H1 (cell line): ENCODE measurements around the gene TMEM120A. TPM values are rescaled to one million over a fixed set of nuclear protein-coding genes. Genes with fewer than 3 reads are reported as not detected.

Source experiments
- CTCF ChIA-PET: fragments of 300-600 bp; sonication (Branson Sonifier 250); formaldehyde crosslinking; loops from one replicate; lab custom pipeline; 2021; ENCODE audit not compliant: partially characterized antibody; lab: Charles Lee
- POLR2A ChIA-PET: fragments of 300-600 bp; sonication (Branson Sonifier 250); formaldehyde crosslinking; loops from one replicate; lab custom pipeline; 2021; ENCODE audit warnings: inconsistent platforms; ENCODE audit not compliant: partially characterized antibody; lab: Charles Lee
- DNase-seq, 2 experiments: peaks; one replicate each; pipeline versions ENCODE4 v3.0.0 to v3.0.0-alpha.2; 2010 to 2022; ENCODE audit warnings: low spot score in 2 of 2, low read depth in 1 of 2, mixed read lengths in 1 of 2
- FAIRE-seq: peaks from 2 replicates; lab custom pipeline; 2011; peaks lifted over from hg19 to GRCh38; lab: Jason Lieb, UNC
- H2AFZ ChIP-seq: 2 replicates; pipeline ENCODE4 v1.8.1; 2012; ENCODE audit warnings: low read length, inconsistent platforms
- H2AK5ac ChIP-seq: 2 replicates; pipeline ENCODE4 v1.6.1; 2013; ENCODE audit warnings: low read depth, low read length
- H2BK120ac ChIP-seq: replicated peaks from 2 replicates; pipeline ENCODE3; 2013; ENCODE audit warnings: low read depth, low read length, inconsistent platforms
- H2BK12ac ChIP-seq: 2 replicates; pipeline ENCODE4 v1.6.1; 2013; ENCODE audit warnings: low read depth, low read length
- H2BK15ac ChIP-seq: 2 replicates; pipeline ENCODE4 v1.6.1; 2013; ENCODE audit warnings: low read length
- H2BK20ac ChIP-seq: 2 replicates; pipeline ENCODE4 v1.6.1; 2013; ENCODE audit warnings: low read length
- H2BK5ac ChIP-seq: 2 replicates; pipeline ENCODE4 v1.6.1; 2013; ENCODE audit warnings: low read depth, low read length
- H3K14ac ChIP-seq: 2 replicates; pipeline ENCODE4 v1.6.1; 2013; ENCODE audit warnings: inconsistent platforms; ENCODE audit not compliant: insufficient read length
- H3K18ac ChIP-seq: 2 replicates; pipeline ENCODE4 v1.6.1; 2013; ENCODE audit warnings: low read length; ENCODE audit errors: extremely low read depth
- H3K23ac ChIP-seq: 2 replicates; pipeline ENCODE4 v1.6.1; 2013; ENCODE audit warnings: inconsistent platforms; ENCODE audit not compliant: insufficient read length
- H3K23me2 ChIP-seq: 2 replicates; pipeline ENCODE4 v1.6.1; 2013; ENCODE audit warnings: low read depth, low read length
- H3K27ac ChIP-seq: 2 replicates; pipeline ENCODE4 v1.6.1; 2011; ENCODE audit warnings: low read depth, low read length, inconsistent platforms
- H3K27me3 ChIP-seq, 4 experiments: replicated peaks in 1 of 4; 1 replicate in 1 of 4; 2 replicates in 3 of 4; pipeline versions ENCODE4 v1.6.1 to v1.8.1; 2011 to 2013; ENCODE audit warnings: low read length in 3 of 4, mild to moderate bottlenecking in 3 of 4, inconsistent platforms in 2 of 4, mixed read lengths in 2 of 4, moderate library complexity in 1 of 4; ENCODE audit not compliant: control insufficient read depth in 3 of 4, insufficient read depth in 3 of 4; ENCODE audit errors: extremely low read depth in 1 of 4
- H3K36me3 ChIP-seq, 4 experiments: 2 replicates each; pipeline versions ENCODE4 v1.6.1 to v1.8.1; 2011 to 2013; ENCODE audit warnings: mild to moderate bottlenecking in 4 of 4, low read length in 3 of 4, moderate library complexity in 2 of 4, control low read depth in 1 of 4, inconsistent platforms in 1 of 4; ENCODE audit not compliant: insufficient read depth in 4 of 4, control insufficient read depth in 2 of 4
- H3K4ac ChIP-seq: replicated peaks from 2 replicates; pipeline ENCODE3; 2013; ENCODE audit warnings: low read length, low read depth, mixed read lengths, inconsistent platforms; ENCODE audit not compliant: insufficient read length
- H3K4me1 ChIP-seq, 4 experiments: replicated peaks in 1 of 4; 1 replicate in 1 of 4; 2 replicates in 3 of 4; pipeline versions ENCODE4 v1.6.1 to v1.8.1; 2011 to 2013; ENCODE audit warnings: low read length in 3 of 4, inconsistent platforms in 2 of 4, mixed read lengths in 1 of 4; ENCODE audit not compliant: insufficient read depth in 4 of 4, control insufficient read depth in 3 of 4
- H3K4me2 ChIP-seq, 2 experiments: 2 replicates each; pipeline versions ENCODE4 v1.6.1 to v1.8.1; 2011 to 2013; ENCODE audit warnings: low read depth in 2 of 2, low read length in 2 of 2, control low read depth in 1 of 2, inconsistent platforms in 1 of 2, mild to moderate bottlenecking in 1 of 2; ENCODE audit not compliant: insufficient read depth in 1 of 2
- H3K4me3 ChIP-seq, 4 experiments: fragments of 200-600, 300-600 bp in 1 of 4; sonication (generic), shearing (Covaris generic), sonication (Bioruptor Twin) in 1 of 4; 2 replicates each; pipeline versions ENCODE4 v1.5.1 to v1.8.1; 2011 to 2016; ENCODE audit warnings: low read length in 4 of 4, low read depth in 3 of 4, control low read depth in 2 of 4, inconsistent platforms in 2 of 4, mild to moderate bottlenecking in 2 of 4, mixed read lengths in 1 of 4, moderate library complexity in 1 of 4; ENCODE audit not compliant: insufficient read depth in 2 of 4; ENCODE audit errors: extremely low read depth in 1 of 4
- H3K56ac ChIP-seq: replicated peaks from 2 replicates; pipeline ENCODE3; 2013; ENCODE audit warnings: low read depth, mild to moderate bottlenecking, mixed read lengths, low read length, inconsistent platforms; ENCODE audit not compliant: insufficient read length
- H3K79me1 ChIP-seq: 2 replicates; pipeline ENCODE4 v1.6.1; 2013; ENCODE audit warnings: low read depth, low read length, control low read depth
- H3K79me2 ChIP-seq, 2 experiments: 2 replicates each; pipeline versions ENCODE4 v1.6.1 to v1.8.1; 2012 to 2013; ENCODE audit warnings: low read length in 2 of 2, mild to moderate bottlenecking in 2 of 2, inconsistent platforms in 1 of 2; ENCODE audit not compliant: insufficient read depth in 2 of 2, control insufficient read depth in 1 of 2
- H3K9ac ChIP-seq, 4 experiments: replicated peaks in 1 of 4; 1 replicate in 1 of 4; 2 replicates in 3 of 4; pipeline versions ENCODE4 v1.6.1 to v1.8.1; 2011 to 2013; ENCODE audit warnings: low read depth in 3 of 4, low read length in 3 of 4, control low read depth in 2 of 4, mild to moderate bottlenecking in 2 of 4, moderate library complexity in 2 of 4, inconsistent platforms in 1 of 4; ENCODE audit errors: extremely low read depth in 1 of 4
- H3K9me3 ChIP-seq, 2 experiments: 2 replicates each; pipeline versions ENCODE4 v1.6.1 to v1.8.1; 2012 to 2013; ENCODE audit warnings: mild to moderate bottlenecking in 2 of 2, moderate library complexity in 2 of 2, control low read depth in 1 of 2, inconsistent platforms in 1 of 2, low read depth in 1 of 2, low read length in 1 of 2, mixed read lengths in 1 of 2; ENCODE audit not compliant: insufficient read depth in 2 of 2
- H4K20me1 ChIP-seq, 2 experiments: replicated peaks in 1 of 2; 2 replicates each; pipeline versions ENCODE3 to v1.8.1; 2011 to 2013; ENCODE audit warnings: inconsistent platforms in 2 of 2, low read length in 2 of 2, mild to moderate bottlenecking in 1 of 2; ENCODE audit not compliant: insufficient read depth in 2 of 2, control insufficient read depth in 1 of 2
- H4K5ac ChIP-seq: 2 replicates; pipeline ENCODE4 v1.6.1; 2013; ENCODE audit warnings: low read length, low read depth, mixed read lengths, inconsistent platforms; ENCODE audit not compliant: insufficient read length
- H4K8ac ChIP-seq: 2 replicates; pipeline ENCODE4 v1.8.0; 2013; ENCODE audit warnings: mild to moderate bottlenecking, moderate library complexity, low read length, inconsistent platforms; ENCODE audit not compliant: insufficient read depth; ENCODE audit errors: extremely low read depth
- H4K91ac ChIP-seq: replicated peaks from 2 replicates; pipeline ENCODE3; 2013; ENCODE audit warnings: low read length, mixed read lengths, inconsistent platforms; ENCODE audit not compliant: insufficient read length
- BACH1 ChIP-seq: IDR thresholded peaks from 2 replicates; pipeline ENCODE4 v1.6.1; 2012; ENCODE audit warnings: low read length, improper control_type of control experiment
- BCL11A ChIP-seq, 2 experiments: IDR thresholded peaks; one replicate each; pipeline ENCODE4 v1.6.1; 2011; ENCODE audit warnings: low read depth in 2 of 2, low read length in 2 of 2, mild to moderate bottlenecking in 2 of 2
- BRCA1 ChIP-seq: IDR thresholded peaks from 2 replicates; pipeline ENCODE4 v1.6.1; 2012; ENCODE audit warnings: low read depth, low read length, improper control_type of control experiment
- CBX8 ChIP-seq: fragments of 300-800, 300-1000 bp; sonication (generic); IDR thresholded peaks from 2 replicates; pipeline ENCODE4 v1.7.1; 2016; ENCODE audit warnings: low read depth, low read length, borderline replicate concordance
- CHD2 ChIP-seq: IDR thresholded peaks from 2 replicates; pipeline ENCODE4 v1.6.1; 2012; ENCODE audit warnings: low read length, improper control_type of control experiment
- CTBP2 ChIP-seq: IDR thresholded peaks from 2 replicates; pipeline ENCODE4 v1.7.0; 2011; ENCODE audit warnings: borderline replicate concordance, mild to moderate bottlenecking, moderate library complexity, mixed read lengths, low read length; ENCODE audit not compliant: insufficient read depth, insufficient read length
- GTF2F1 ChIP-seq: IDR thresholded peaks from 2 replicates; pipeline ENCODE4 v1.6.1; 2012; ENCODE audit warnings: low read depth, low read length, improper control_type of control experiment, borderline replicate concordance
- KDM5A ChIP-seq: fragments of 200-600 bp; IDR thresholded peaks from 2 replicates; pipeline ENCODE4 v1.7.1; 2012; ENCODE audit warnings: mild to moderate bottlenecking, low read length, inconsistent platforms, mixed read lengths
- MAFK ChIP-seq: IDR thresholded peaks from 2 replicates; pipeline ENCODE4 v1.6.1; 2012; ENCODE audit warnings: low read depth, mild to moderate bottlenecking, improper control_type of control experiment, low read length
- RNF2 ChIP-seq: fragments of 200-900, 300-1000 bp; sonication (generic); IDR thresholded peaks from 2 replicates; pipeline ENCODE4 v1.7.1; 2016; ENCODE audit warnings: borderline replicate concordance, low read depth, mild to moderate bottlenecking, antibody characterized with exemption, low read length; ENCODE audit not compliant: poor library complexity, severe bottlenecking; ENCODE audit errors: missing control alignments
- SRF ChIP-seq: IDR thresholded peaks from 2 replicates; pipeline ENCODE4 v1.6.1; 2011; ENCODE audit warnings: mild to moderate bottlenecking, low read depth, low read length, moderate library complexity
- TCF12 ChIP-seq: IDR thresholded peaks from 2 replicates; pipeline ENCODE4 v1.6.1; 2011; ENCODE audit warnings: low read depth, mild to moderate bottlenecking, low read length
- WGBS, 2 experiments: shearing (Covaris generic) in 1 of 2; methylation state at CpG; one replicate each; pipeline versions ENCODE4 v1.1.6 to v1.1.7; 2013 to 2015; ENCODE audit warnings: low lambda C conversion rate in 2 of 2, mixed read lengths in 2 of 2, inconsistent platforms in 1 of 2, low coverage in 1 of 2, missing lambda C conversion rate in 1 of 2; ENCODE audit not compliant: insufficient replicate concordance in 2 of 2, insufficient coverage in 1 of 2, insufficient read length in 1 of 2; ENCODE audit errors: extremely low coverage in 1 of 2, missing lambda C conversion rate in 1 of 2; 5-methylcytosine and 5-hydroxymethylcytosine counted together
- polyA plus RNA-seq, 7 experiments: library from polyadenylated mRNA; depleted of rRNA in 3 of 7; stranded (reverse) in 5 of 7; unstranded in 2 of 7; fragments of >200 nt in 5 of 7; fragments of 200-250 nt in 2 of 7; gene quantifications; 1 replicate in 5 of 7; 2 replicates in 1 of 7; 4 replicates in 1 of 7; pipeline versions ENCODE4 v1.2.1 to v1.2.3, GENCODE V29; 2011 to 2013; ENCODE audit warnings: missing spikeins in 2 of 7, mixed read lengths in 2 of 7
- total RNA-seq: library from RNA; stranded (reverse); fragmentation: NEBNext Ultra II Directional; extraction: Animal tissue kit (Norgen Biotek cat#: 25700); gene quantifications from 2 replicates; pipeline ENCODE4 v1.2.1, GENCODE V29; 2021
- TF ChIP-seq, protein P1 (sequence below): IDR thresholded peaks from 2 replicates; pipeline ENCODE4 v1.6.1; 2011; ENCODE audit warnings: low read depth, mild to moderate bottlenecking, low read length; ENCODE audit not compliant: insufficient read depth

Gene TMEM120A
- total and polyA plus RNA-seq, 2 of the 8 experiments (the other 6 are each of a cell fraction or from before 2014, with no cell fraction given) = 15.6 to 49.9 TPM

DNA sequence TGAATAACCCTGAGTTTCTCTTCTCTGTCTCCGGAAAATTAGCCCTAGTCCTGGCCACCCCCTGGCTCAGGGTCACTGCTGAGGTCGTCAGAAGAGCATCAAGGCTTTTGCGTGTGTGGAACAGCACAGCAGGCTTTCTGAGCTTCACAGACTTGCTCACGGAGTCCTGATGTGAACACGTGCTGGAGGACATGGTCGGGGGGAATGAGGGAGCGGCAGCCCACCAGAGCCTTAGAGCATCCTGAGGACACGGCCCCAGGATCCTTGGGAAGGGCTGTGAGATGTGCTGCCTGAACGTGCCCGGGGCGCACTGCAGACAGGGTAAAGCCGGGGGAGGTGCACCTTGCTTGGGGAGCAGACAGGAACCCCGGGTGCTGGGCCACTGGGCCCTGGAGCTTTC lies 28.8 kb downstream of the TMEM120A start:
- Histone ChIP-seq H4K5ac (no peak overlapping the region), H2BK120ac (no peak overlapping the region), H2BK5ac (no peak overlapping the region; the same call in 1 of the 2 replicates), H2BK15ac (no peak overlapping the region), H3K18ac (no peak overlapping the region), H3K56ac (no peak overlapping the region), H3K4me3 (no peak overlapping the region), H2BK12ac (no peak overlapping the region), H3K79me2 (no peaks in the 10 kb centered on the region), H4K8ac (no peak overlapping the region), H4K91ac (no peak overlapping the region), H3K4me2 (no peak overlapping the region), H3K23ac (no peak overlapping the region), H3K4me1 (0 out of 7 replicates have a peak, but pooled peaks cover 0 to 2% (median 0%) of the 10 kb centered on the region in 4 experiments), H4K20me1 (peaks cover 3 to 13% of the 10 kb centered on the region in 2 experiments), H3K4ac (no peak overlapping the region), H3K27me3 (no peaks in the 10 kb centered on the region), H3K79me1 (peaks cover 7% of the 10 kb centered on the region), H2AK5ac (no peak overlapping the region), H3K14ac (no peak overlapping the region), H3K36me3 (peaks cover 0 to 17% (median 0%) of the 10 kb centered on the region in 4 experiments; a peak in 4 of 8 replicates), H2BK20ac (no peak overlapping the region), H3K9me3 (no peaks in the 10 kb centered on the region), H3K9ac (no peak overlapping the region), H3K23me2 (no peaks in the 10 kb centered on the region), H3K27ac (no peak overlapping the region), H2AFZ (no peak overlapping the region)
- 90% methylated on average over 13 of the region's 13 CpGs; no CpG with 5 or more reads in 1 of the 2 experiments for WGBS, 2 experiments
- DNase-seq = no peak
- POLR2A ChIA-PET = interaction anchor here (1.1 to 2.8 kb wide), 4 partner anchors 19 to 82 kb away, joined by 4 to 8 read pairs (median 6); partner anchors contain the start of genes MDH2, POR and STYXL1
- FAIRE-seq = no peak
- CTCF ChIA-PET = interaction anchor here (1.0 to 2.9 kb wide), 7 partner anchors 8 to 99 kb away, joined by 3 to 10 read pairs (median 4); no protein-coding TSS in a partner anchor
- TF ChIP-seq CHD2 (no peak), BCL11A (IDR thresholded peaks at IDR 0.05; ENCODE audit: low read depth in 2 of 2, low read length in 2 of 2) (no peak), BACH1 (no peak), BRCA1 (no peak), CBX8 (no peak), MAFK (no peak), GTF2F1 (no peak), KDM5A (no peak), TCF12 (no peak), SRF (no peak), CTBP2 (no peak), RNF2 (no peak)
- TF ChIP-seq, protein P1, sequence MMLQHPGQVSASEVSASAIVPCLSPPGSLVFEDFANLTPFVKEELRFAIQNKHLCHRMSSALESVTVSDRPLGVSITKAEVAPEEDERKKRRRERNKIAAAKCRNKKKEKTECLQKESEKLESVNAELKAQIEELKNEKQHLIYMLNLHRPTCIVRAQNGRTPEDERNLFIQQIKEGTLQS = no peak
